Loucy (cell line): Measurements from ENCODE around the gene TUBB2A.

ENCODE experiments used
- EZH2phosphoT487 ChIP-seq: fragments of 200-600 bp; IDR thresholded peaks from 2 replicates; pipeline ENCODE4 v1.6.1; 2018; ENCODE audit warnings: antibody characterized with exemption, mild to moderate bottlenecking, moderate library complexity, borderline replicate concordance
- TF ChIP-seq, protein P1 (sequence below): fragments of 200-600 bp; sonication (generic); conservative IDR thresholded peaks from 2 replicates; pipeline ENCODE4 v1.5.1; 2014; ENCODE audit warnings: mild to moderate bottlenecking, antibody characterized with exemption, low read length

DNA sequence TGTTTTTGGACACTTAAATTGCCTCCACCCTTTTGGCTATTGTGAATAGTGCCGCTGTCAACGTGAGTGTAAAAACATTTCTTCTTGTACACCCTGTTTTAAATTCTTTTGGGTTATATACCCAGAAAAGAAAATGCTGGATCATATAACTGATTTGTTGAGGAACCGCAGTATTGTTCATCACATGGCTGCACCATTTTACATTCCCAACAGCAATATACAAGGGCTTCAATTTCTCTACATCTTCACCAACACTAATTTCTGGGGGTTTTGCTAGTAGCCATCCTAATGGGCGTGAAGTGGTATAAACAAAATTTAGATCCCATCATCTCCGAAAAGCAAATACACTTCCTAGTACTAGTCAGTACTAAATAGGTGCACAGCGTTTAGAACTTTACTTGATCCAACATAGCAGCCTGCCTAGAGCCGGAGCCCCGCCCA is 39.4 kb downstream of the TUBB2A start:
- TF ChIP-seq, protein P1, sequence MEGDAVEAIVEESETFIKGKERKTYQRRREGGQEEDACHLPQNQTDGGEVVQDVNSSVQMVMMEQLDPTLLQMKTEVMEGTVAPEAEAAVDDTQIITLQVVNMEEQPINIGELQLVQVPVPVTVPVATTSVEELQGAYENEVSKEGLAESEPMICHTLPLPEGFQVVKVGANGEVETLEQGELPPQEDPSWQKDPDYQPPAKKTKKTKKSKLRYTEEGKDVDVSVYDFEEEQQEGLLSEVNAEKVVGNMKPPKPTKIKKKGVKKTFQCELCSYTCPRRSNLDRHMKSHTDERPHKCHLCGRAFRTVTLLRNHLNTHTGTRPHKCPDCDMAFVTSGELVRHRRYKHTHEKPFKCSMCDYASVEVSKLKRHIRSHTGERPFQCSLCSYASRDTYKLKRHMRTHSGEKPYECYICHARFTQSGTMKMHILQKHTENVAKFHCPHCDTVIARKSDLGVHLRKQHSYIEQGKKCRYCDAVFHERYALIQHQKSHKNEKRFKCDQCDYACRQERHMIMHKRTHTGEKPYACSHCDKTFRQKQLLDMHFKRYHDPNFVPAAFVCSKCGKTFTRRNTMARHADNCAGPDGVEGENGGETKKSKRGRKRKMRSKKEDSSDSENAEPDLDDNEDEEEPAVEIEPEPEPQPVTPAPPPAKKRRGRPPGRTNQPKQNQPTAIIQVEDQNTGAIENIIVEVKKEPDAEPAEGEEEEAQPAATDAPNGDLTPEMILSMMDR: no peak
- TF ChIP-seq EZH2phosphoT487: no peak
